Mucosa of descending colon (tissue), 3 donors: ENCODE data around the gene OSBPL10. TPM values are rescaled to one million over a fixed set of nuclear protein-coding genes. Genes with fewer than 3 reads are reported as not detected.

ENCODE experiments used
- ATAC-seq: fragments of 200-7000 bp; cut with Tn5 transposase; one replicate; pipeline ENCODE4 v1.9.1; 2020; ENCODE audit warnings: mild to moderate bottlenecking, moderate library complexity
- DNase-seq, 3 donors: peaks; one replicate each; pipeline ENCODE4 v3.0.0-alpha.2; 2020
- H3K36me3 ChIP-seq: fragments of 200-600 bp; one replicate; pipeline ENCODE4 v1.8.0; 2021; ENCODE audit warnings: low read depth, mild to moderate bottlenecking
- H3K4me1 ChIP-seq: fragments of 200-600 bp; one replicate; pipeline ENCODE4 v1.8.0; 2021; ENCODE audit warnings: low read depth, mild to moderate bottlenecking
- H3K4me3 ChIP-seq: fragments of 200-600 bp; one replicate; pipeline ENCODE4 v1.8.0; 2021; ENCODE audit warnings: mild to moderate bottlenecking
- H3K9me3 ChIP-seq: fragments of 200-600 bp; one replicate; pipeline ENCODE4 v1.8.0; 2021; ENCODE audit warnings: mild to moderate bottlenecking
- CTCF ChIP-seq: fragments of 200-600 bp; IDR thresholded peaks from one replicate; pipeline ENCODE4 v1.8.0; 2022; ENCODE audit warnings: antibody characterized with exemption, mild to moderate bottlenecking
- intact Hi-C, 2 donors: fragments of 100-400 bp; cut with DNase I in 1 of 2; cut with micrococcal nuclease in 1 of 2; formaldehyde crosslinking; loops; one replicate each; pipeline versions ENCODE4 v1.11.0 to v1.11.1; 2022; cut with DNase I, micrococcal nuclease
- total RNA-seq, 3 donors: library from RNA; stranded (reverse); fragmentation: NEBNext Ultra II Directional in 2 of 3; extraction: Animal tissue kit (Norgen Biotek cat#: 25700) in 2 of 3; gene quantifications; one replicate each; pipeline versions ENCODE4 v1.2.1 to v1.2.4, GENCODE V29; 2021 to 2023
- donor health status: DM: no; HTN: no; CAD: no; lungs with moderate emphysema.
- donor health status: DM: no; HTN: no; CAD: no.
- donor health status: DM: no; HTN: yes; CAD: no.

Gene OSBPL10
- total RNA-seq, 3 donors from 2014 or later: 15.7 to 23.9 (median 16.6) TPM

- no peak for ATAC-seq
- Histone ChIP-seq H3K4me3 (no peak overlapping the region), H3K4me1 (no peaks in the 10 kb centered on the region), H3K9me3 (no peaks in the 10 kb centered on the region), H3K36me3 (no peaks in the 10 kb centered on the region)
- intact Hi-C loops: no loop called here
- DNase-seq: no peak
- TF ChIP-seq CTCF: no peak
Observed at GRCh38 chr3:31767920-31768319, 213.1 kb downstream of the OSBPL10 start.

- no peak for TF ChIP-seq CTCF
- Histone ChIP-seq H3K4me3 (no peak overlapping the region), H3K36me3 (no peaks in the 10 kb centered on the region), H3K4me1 (no peaks in the 10 kb centered on the region), H3K9me3 (no peaks in the 10 kb centered on the region)
- no peak for ATAC-seq
- intact Hi-C loops: no loop called here
- DNase-seq: no peak
Observed at GRCh38 chr3:31766669-31767068, 214.4 kb downstream of the OSBPL10 start.

- intact Hi-C loops: no loop called here
- TF ChIP-seq CTCF: no peak
Observed at GRCh38 chr3:31765871-31766270, 215.2 kb downstream of the OSBPL10 start.

GRCh38 chr3:31763731-31764130 lies 217.3 kb downstream of the OSBPL10 start:
- intact Hi-C loops: no loop called here

More at GRCh38 chr3:31765871-31766270, 215.2 kb downstream of the OSBPL10 start:
- Histone ChIP-seq H3K4me3 (no peak overlapping the region), H3K4me1 (no peaks in the 10 kb centered on the region), H3K9me3 (no peaks in the 10 kb centered on the region), H3K36me3 (no peaks in the 10 kb centered on the region)
- no peak for DNase-seq
- ATAC-seq: no peak

GRCh38 chr3:31762888-31763351 lies 218.1 kb downstream of the OSBPL10 start:
- intact Hi-C loops: no loop called here
- ATAC-seq: no peak
- H3K9me3 ChIP-seq: no peaks in the 10 kb centered on the region
- no peaks in the 10 kb centered on the region for H3K36me3 ChIP-seq
- no peak for TF ChIP-seq CTCF
- no peak overlapping the region for H3K4me3 ChIP-seq
- no peaks in the 10 kb centered on the region for H3K4me1 ChIP-seq
- DNase-seq: no peak

More at GRCh38 chr3:31763731-31764130, 217.3 kb downstream of the OSBPL10 start:
- ATAC-seq (no peak), DNase-seq (no peak)
- no peaks in the 10 kb centered on the region for H3K4me1 ChIP-seq
- no peak overlapping the region for H3K4me3 ChIP-seq
- TF ChIP-seq CTCF: no peak
- H3K9me3 ChIP-seq: no peaks in the 10 kb centered on the region
- H3K36me3 ChIP-seq: no peaks in the 10 kb centered on the region
